WI38 (cell line): ENCODE data around the gene DNAAF5.

Source experiments
- H3K4me3 ChIP-seq: 2 replicates; pipeline ENCODE4 v1.5.1; 2011; ENCODE audit warnings: low read depth, mild to moderate bottlenecking, control low read depth, low read length
- TF ChIP-seq, protein P1 (sequence below): IDR thresholded peaks from 2 replicates; pipeline ENCODE4 v1.5.1; 2012; ENCODE audit warnings: low read depth, mild to moderate bottlenecking, control low read depth, low read length

The DNAAF5 gene

DNA sequence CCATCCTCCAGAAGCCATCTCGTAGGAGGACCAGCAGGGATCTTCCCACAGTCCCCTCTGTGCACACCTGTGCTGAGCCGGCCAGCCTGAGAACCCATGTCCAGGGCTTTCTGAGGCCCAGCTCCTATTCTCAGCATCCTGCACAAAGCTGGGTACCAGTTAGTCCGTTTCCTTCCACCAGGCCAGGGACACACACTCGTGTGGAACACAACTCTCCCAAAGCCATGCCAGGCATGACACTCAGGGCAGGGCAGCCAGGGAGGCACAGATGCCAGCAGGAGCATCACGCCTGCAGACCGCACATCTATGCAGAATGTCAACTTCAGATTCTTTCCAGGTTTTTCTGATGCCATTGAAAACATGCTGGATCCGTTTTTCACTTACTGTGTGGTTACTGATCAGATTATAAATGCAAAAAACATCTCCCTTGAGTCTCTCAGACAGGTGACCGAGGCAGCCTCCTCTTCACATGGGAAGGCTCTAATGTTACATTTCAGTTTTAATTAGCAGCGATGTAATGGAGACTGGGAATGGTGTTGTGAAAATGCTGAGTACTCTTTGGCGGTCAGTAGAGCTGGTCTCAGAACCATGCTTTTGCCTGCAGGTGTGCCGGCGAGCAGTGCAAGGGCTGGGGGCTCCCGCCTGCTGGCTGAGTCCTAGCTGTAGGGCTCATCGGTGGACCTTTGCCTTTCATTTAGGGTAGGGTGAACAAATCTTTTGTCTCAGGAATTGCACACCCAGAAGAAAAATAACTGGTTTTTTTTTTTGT lies 102.5 kb downstream of the DNAAF5 start:
- TF ChIP-seq, protein P1, sequence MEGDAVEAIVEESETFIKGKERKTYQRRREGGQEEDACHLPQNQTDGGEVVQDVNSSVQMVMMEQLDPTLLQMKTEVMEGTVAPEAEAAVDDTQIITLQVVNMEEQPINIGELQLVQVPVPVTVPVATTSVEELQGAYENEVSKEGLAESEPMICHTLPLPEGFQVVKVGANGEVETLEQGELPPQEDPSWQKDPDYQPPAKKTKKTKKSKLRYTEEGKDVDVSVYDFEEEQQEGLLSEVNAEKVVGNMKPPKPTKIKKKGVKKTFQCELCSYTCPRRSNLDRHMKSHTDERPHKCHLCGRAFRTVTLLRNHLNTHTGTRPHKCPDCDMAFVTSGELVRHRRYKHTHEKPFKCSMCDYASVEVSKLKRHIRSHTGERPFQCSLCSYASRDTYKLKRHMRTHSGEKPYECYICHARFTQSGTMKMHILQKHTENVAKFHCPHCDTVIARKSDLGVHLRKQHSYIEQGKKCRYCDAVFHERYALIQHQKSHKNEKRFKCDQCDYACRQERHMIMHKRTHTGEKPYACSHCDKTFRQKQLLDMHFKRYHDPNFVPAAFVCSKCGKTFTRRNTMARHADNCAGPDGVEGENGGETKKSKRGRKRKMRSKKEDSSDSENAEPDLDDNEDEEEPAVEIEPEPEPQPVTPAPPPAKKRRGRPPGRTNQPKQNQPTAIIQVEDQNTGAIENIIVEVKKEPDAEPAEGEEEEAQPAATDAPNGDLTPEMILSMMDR = no peak

DNA sequence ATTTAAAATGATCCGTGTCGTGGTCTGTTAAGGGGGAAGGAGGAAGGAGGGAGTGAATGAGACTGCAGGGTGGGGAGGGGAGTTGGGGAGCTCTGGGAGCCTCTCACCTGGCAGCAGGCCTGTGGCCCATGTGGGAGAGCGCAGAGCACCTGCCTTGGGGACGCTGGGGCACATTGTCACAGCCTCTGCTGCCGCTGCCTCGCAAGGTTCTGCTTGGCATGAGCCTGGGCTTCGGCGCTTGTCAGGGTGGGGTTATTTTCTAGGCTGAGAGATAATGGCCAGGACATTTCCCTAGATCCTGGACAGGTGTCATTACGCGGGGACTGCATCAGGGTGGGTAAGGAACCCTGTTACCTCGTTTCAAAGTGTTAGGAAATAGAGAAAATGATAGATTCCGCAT lies 103.6 kb downstream of the DNAAF5 start:
- H3K4me3 ChIP-seq = no peak overlapping the region
- TF ChIP-seq, protein P1 = no peak

More for the DNA sequence above, 102.5 kb downstream of the DNAAF5 start:
- H3K4me3 ChIP-seq = no peak overlapping the region

DNA sequence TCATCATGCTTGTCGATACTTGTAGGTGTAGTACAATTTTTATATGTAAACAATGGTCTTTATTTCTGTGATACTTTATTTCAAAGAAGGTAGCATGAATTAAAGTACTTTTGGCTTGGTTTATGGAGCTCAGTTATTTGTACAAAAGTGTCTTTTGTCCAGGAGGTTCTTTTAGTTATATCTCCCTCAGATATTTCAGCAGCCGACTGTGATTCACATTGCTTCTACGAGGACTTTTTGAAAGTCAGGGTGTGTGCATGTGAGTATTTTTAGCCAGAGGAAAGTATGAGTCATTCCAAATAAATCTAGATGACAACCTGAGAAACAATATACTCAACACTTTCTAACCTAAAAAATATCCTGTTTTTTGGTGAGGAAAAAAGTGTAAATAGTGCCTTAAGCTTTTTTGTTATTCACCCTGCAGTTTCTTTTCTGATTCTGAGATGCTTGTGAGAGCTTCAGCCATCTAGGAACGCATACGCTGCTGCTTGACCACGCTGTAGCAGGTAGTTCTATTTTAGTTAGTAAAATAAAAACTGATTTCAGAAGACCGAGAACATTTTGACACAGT lies 105.2 kb downstream of the DNAAF5 start:
- TF ChIP-seq, protein P1 = no peak
- H3K4me3 ChIP-seq = peak overlapping the region; percentile 44

- peak within 1 kb of the TSS; percentile 44 for H3K4me3 ChIP-seq
- TF ChIP-seq, protein P1 = no peak
Observed at GRCh38 chr7:832167-832967, 105.9 kb downstream of the DNAAF5 start, which contains the start of gene SUN1. SUN1 (plus strand) TSS chr7:832476; CDS start chr7:832525, 49 bp downstream.

GRCh38 chr7:832968-833424 lies 106.5 kb downstream of the DNAAF5 start:
- TF ChIP-seq, protein P1 = no peak

GRCh38 chr7:833601-834258 lies 107.2 kb downstream of the DNAAF5 start:
- TF ChIP-seq, protein P1 = no peak
- H3K4me3 ChIP-seq = no peak overlapping the region

More at GRCh38 chr7:832968-833424, 106.5 kb downstream of the DNAAF5 start:
- H3K4me3 ChIP-seq = no peak overlapping the region; the same call in 1 of the 2 replicates
